GM18511 (cell line): Measurements from ENCODE around the gene NYNRIN.

Experiments used
- ATAC-seq: cut with Tn5 transposase; IDR thresholded peaks from one replicate; pipeline ENCODE4 v1.9.1; 2021; ENCODE audit warnings: mild to moderate bottlenecking, moderate library complexity; ENCODE audit not compliant: unreplicated experiment

Gene NYNRIN

DNA sequence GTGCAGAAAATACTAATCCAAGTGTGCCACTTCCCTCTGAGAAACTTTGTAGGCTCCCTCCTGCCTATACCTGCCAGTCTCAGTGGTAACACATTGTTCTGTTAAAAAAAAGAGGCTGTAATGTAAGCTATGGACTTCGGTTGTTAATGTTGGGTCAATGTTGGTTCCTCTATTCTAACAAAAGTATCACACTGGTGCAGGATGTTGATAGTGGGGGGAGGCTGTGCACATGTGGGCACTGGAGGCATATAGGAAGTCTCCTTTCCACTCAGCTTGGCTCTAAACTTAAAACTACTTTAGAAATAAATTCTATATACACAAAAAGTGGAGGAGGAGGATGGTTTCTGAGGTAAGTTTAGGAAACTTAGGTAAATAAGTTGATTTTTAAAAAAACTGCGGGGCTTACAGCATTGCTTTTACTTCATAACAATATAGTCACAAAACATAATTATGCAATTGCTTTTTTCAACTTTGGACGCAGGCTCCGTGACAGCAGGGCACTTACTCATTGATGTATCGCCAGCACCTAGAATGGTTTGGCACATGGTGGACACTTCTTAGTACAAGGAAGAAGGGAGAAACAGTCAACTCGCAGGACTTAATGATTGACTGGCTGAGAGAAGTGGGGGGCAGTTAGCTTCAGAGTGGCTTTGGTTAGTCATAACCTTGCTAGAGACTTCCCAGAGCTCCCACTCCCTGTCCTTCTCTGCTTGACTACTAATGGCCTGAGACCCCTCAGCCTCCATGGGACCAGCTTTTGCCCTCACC, 7.9 kb upstream of the NYNRIN start:
- ATAC-seq: no peak

DNA sequence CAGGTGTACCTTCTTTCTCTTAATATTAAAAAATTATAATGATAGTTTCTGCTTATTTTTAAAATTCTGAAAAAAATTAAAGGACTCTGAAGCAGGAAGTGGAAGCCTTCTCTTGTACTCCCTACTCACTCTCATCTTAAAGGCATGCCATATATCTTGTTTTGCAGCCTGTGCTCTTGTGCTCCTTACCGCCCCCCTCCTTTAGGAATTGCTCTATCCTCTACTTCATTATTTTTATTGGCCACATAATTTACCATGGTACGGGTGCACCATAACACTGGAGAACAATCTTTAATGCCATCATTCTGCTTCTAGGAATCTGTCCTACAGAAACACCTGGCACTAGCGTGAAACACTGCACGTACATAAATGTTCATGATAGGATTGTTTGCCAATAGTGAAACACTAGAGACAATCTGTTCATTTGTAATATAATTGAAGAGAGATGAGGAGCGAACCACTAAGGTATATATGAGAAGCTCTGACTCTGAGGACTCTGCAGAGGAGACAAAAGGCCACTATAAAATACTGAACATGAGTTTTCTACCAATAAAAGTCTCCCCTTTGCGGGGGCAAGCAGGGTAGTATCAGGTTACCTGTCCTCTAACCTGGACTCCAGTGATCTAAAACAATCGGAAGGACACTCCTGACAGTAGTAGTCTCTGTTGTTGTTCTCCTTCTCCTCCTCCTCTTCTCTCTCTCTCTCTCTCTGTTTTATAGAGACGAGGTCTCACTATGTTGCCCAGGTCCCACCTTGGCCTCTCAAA, 6.3 kb upstream of the NYNRIN start:
- ATAC-seq: no peak

DNA sequence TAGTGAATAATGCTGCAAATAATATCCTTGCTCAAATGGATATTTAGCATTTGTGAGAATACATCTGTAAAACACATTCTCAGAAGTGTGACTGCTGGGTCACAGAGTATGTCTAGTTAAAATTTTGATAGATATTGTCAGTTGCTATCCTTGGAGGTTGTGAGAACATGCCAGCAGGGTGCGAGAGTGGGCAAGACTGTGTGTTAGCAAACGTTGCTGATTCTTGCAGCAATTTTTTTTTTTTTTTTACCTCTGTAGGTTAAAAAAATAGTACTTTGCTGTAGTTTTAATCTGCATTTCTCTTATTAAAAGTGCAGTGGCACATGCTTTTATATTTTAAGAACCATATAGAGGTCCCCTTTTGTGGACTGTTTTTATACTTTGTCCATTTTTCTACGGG, 4.5 kb upstream of the NYNRIN start:
- no peak for ATAC-seq

DNA sequence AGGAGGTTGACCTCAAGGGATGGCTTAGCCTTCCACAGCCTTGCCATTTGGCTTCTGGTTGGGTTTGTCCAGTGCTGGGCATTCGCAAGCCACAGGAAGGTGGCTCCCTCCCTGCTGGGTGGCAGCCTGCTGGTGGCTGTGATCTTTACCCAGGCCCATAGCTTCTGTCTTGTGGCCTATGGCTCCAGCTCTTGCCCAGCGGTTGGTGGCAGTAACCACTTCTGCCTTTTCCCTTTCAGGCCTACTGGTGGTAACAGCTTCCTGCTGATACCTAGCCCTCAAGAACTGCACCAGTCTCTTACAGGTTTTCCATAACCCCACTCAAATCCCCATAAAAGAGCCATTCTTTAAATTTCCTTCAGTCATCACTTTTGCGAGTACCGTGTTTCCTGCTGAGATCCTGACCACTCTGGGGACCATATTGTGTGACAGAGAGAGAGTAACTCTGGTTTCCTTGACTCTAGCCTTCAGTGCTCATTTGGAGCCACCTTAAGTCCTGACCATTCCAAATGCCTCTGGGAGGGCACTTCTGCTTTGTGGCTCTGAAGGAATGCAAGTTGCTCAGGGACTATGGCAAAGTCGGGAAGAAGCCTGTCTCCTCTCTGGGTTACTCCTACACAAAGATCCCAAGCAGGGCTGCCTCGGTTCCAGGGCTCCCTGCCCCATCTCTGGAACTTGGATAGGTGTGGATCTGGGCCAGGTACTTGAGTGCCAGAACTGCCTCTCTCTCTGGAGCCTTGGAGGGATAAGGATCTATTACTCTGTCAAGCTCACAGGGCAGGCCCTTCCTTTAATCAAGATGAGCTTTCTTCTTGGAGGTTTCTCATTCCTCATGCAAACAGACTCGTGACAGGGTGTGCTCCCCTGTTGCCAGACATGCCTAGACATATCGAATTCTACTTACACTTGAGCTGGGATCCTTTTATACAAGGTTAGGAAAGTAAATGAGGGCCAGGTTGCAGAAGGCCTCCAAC, 2.9 kb upstream of the NYNRIN start:
- no peak for ATAC-seq

DNA sequence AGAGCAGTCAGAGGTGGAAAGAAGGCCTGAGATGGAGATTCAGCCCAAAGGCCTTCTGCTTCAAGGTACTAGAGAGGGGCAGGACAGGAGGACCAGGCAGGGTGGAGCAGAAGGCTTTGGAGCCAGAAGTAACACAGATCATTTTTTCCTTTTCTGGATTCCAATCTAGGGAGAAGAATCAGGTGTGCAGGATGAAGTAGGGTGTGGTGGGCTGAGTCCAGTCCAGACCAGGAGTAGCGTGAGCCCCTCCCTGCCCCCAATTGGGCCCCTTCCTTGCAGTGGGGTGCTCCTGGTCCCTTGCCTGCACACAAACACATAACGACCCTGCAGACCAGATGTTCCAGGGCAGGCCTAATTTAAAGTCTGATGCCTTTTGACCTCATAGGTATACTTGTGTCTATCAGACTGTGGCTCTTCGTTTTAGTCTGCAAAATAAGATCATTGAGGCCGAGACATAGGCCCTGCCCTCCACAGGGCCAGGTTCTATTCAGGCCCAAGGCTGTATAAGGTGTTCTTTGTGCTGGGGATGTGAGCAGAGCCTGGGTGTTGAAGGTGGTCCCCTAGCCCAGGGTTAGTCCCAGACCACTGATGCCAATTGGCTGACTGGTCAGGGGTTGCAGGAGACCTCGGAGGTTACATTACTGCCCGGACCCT, 1.0 kb upstream of the NYNRIN start:
- ATAC-seq: no peak

DNA sequence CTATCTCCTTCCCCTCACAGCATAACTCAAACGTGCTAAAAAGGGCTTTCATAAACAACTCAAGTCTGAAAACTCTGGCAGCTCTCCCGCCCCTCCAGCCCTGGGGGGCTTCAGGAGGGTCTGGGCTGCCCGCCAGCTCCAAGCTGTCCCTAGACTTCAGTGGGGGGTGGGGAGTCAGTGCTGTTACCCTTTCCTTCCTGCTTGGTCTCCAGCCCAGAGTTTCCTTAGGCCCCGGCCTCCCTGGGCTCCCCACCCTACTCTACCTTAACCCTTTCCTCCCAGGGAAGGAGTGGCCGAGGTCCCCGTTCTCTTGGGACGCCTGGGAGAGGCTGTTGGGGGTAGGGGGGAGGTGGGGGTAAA, 530 bp upstream of the NYNRIN start:
- ATAC-seq: no peak

DNA sequence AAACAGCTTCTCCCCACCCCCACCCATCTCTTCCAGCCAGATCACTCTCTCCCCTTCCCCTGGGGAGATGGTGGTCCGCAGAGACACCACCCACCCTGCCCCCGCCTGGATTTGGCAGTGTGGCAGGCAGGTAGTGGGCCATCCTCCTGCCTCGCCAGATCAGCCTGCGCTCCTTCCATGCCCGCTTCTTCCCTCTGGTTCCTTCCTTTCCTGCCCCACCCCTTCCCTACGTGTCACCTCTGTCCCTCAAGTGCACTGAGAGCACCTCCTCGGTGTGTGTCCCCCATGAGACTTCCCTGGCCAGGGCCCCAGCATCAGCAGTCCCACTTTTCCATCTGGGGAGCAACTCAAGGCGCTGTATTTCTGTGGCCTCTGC, 632 bp downstream of the NYNRIN start:
- ATAC-seq: no peak

DNA sequence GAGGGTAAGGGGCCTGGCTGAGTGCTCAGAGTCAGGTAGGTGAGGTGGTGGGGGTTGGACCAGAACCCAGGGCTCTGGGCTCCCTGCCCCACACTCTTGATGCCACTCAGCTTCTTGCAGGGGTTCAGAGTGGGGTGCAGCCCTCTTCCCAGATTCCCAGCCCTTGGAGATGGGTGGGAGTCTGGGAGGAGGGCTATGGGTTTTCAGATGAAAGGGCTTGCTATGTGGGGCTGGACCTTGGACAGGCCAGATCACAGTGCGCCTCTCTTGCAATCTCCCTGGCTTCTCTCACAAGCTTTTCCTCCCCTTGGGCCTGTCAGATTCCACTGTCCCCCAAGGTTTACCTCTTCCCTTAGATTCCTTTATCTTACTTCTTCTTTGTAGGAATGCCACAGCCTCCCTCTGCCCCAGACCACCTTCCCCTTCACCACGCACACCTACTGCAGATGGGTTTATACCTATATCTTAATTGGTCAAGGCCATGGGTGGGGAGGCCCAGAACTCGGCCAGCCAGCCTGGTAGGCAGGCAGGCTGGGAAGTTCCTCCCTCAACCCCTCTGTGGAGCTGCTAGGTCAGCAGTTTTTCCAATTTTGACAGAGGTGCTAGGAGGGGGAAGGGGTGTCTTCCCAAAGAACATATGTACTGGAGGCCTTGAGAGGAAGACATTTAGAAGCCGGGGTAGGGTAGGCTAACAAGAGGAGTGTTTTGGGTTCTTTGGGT, 1.4 kb downstream of the NYNRIN start:
- no peak for ATAC-seq

DNA sequence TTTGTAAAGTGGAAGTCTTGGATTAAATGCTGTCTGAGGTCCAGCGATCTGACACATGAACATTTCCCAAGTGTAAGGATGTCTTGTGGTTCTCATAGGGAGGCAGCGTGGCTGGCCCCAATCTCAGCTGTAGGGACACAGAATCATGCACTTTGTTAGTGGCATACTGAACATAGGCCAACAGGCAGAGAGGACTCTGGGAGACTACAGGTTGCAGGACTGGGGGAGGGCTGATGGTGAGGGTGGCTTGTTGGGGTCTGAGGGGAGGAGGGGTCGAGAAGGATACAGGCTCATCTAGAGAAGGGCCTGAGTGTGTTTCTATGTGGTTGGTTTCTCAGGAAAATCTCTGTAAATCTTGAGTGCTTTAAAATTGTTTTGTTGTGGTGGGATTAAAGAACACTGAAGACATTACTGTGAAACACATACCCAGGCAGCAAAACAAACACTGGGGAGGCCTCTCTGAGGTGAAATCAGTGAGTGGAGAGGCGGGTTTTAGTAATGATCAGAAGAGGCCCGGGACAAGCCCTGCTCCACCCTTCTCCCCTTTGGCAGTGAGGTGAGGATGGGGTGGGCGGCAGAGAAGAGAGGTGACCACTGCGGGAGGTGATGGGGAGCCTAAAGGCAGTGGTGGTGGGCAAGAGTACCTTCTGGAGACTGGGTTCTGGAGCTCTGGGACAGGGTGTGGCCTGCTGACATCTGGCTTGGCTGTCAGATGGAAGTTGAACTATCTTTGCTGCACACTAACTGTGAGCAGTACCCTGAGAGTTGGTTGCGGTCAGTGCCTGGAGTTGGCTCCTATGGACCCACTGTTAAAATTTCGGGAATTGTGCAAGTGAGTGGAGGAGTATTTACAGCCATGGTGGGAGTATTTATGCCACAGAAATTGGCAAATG, 3.3 kb downstream of the NYNRIN start:
- ATAC-seq: no peak

DNA sequence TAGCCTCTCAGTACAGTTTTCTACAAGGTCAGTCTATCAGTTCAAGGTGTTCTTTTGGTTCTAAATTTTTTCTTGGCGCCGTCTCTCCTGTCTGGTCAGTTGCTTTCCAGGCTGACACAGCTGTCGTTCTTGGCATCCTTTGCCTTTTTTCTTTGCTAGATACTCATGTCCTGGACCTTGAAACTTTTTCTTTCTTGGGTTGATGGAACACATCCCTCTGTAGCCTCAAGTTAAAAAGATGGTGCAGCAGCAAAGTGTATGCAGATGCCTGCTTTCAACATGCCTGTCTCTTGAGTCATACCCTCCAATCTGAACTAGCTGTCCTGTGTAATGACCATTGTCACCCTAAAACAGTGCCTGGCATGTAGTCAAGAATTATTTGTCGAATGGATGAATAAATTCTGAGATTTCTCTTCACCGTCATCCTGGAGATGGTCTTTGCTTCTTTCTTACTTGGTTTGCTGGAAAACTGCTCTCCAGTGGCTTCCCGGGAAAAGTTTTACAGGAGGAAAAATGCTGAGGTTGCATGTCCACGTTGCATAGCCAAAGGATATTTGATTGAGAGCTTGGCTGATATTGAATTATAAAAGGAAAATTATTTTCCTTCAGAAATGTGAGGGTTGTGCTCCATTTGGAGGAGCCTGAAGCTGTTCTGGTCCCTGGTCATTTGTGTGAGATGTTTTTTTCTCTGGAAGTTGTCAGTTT, 4.6 kb downstream of the NYNRIN start:
- ATAC-seq: no peak

DNA sequence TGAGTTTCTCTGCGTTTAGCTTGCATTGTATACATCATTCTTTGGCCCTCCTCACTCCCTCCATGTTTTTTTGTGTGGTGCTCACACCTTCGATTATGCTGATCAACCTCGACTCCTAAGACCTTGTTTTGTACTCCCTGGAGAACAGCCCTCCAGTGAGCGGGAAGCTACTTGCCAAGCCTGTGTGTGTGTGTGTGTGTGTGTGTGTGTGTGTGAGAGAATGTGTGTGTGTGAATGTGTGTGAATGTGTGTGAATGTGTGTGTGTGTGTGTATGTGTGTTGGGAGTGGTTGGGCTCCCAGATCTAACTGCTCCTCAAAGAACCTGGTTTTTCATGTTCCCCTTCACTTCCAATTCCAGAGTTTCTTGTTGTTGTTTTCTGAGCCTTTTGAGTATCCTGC, 6.0 kb downstream of the NYNRIN start:
- no peak for ATAC-seq

DNA sequence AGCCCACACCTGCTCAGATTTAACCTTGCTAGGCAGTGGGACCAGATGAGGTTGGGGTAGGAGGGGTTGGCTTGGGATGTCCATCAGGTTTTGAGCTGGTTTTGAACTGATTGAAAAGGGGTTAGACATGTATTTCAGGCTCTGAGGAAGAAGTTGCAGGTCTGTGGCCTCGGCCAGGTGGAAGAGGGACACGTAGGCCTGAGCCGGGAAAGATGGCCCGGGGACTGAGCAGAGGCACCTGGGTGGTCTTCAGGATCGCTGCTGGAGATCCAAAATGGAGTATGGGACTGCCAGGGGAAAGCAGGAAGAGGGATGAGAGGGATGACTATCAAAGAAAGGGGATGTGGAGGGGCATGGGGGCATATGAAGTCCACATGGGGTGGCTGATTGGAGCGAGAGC, 7.6 kb downstream of the NYNRIN start:
- no peak for ATAC-seq

DNA sequence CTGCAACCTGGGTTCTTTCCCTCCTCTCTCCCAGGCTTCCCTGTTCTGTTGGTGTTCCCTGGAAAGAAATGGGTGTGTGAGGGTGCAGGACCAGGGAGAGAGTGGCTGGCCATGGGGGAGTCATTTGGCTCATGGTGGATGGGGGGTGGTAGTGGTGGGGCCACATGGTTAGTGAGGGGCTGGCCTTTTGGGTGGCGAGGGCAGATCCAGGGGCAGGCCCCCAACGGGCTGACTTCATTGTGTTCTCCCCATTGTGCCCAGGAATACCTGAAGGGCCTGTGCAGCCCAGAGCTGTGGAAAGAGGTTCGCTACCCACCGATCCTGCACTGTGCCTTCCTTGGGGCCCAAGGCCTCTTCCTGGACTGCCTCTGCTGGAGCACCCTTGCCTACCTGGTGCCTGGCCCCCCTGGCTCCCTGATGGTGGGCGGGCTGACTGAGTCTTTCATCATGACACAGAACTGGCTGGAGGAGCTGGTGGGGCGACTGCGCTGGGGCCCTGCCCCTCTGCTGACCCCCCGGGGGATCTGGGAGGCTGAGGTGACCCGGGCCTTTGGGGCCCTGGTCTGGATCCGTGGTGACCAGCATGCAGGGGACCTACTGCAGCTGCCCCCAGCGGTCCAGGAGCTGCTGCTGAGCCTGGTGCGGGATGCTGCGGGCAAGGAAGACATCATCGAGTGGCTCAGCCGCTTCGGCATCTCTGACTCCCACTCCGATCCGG, 9.0 kb downstream of the NYNRIN start:
- no peak for ATAC-seq

DNA sequence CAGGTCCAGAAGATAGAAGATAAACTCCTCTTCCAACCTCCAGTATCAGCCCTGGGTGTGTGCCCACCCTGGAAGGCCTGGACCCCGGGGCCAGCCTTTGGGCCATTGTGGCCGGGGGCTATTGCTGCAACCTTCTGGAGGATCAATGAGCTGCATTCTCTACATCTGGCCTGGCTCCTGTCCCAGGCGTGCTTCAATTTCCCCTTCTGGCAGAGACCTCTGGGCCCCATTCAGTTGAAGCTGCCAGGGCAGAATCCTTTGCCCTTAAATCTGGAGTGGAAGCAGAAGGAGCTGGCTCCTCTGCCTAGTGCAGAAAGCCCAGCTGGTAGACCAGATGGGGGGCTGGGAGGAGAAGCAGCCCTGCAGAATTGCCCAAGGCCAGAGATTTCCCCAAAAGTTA, 10.0 kb downstream of the NYNRIN start:
- ATAC-seq: no peak

DNA sequence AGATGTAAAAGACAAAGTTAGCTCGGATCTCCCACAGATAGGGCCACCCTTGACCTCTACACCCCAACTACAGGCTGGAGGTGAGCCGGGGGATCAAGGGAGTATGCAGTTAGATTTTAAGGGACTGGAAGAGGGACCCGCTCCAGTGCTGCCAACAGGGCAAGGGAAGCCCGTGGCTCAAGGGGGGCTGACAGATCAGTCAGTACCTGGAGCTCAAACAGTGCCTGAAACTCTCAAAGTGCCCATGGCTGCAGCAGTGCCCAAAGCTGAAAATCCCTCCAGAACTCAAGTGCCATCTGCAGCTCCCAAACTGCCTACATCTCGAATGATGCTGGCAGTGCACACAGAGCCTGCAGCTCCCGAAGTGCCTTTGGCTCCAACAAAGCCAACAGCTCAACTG, 10.4 kb downstream of the NYNRIN start:
- no peak for ATAC-seq

DNA sequence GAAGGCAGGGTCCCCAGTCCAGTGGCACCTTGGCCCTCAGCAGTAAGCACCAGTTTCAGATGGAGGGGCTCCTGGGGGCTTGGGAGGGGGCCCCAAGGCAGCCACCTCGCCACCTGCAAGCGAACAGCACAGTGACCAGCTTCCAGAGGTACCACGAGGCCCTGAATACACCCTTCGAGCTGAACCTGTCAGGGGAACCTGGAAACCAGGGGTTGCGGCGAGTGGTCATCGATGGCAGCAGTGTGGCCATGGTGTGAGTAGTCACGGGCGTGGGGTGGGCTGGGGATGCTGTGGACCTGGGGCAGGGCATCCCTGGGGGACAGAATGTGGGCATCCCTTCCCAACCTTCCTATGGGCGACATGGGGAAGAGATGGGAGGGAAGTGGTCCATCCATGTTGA, 11.2 kb downstream of the NYNRIN start:
- no peak for ATAC-seq

DNA sequence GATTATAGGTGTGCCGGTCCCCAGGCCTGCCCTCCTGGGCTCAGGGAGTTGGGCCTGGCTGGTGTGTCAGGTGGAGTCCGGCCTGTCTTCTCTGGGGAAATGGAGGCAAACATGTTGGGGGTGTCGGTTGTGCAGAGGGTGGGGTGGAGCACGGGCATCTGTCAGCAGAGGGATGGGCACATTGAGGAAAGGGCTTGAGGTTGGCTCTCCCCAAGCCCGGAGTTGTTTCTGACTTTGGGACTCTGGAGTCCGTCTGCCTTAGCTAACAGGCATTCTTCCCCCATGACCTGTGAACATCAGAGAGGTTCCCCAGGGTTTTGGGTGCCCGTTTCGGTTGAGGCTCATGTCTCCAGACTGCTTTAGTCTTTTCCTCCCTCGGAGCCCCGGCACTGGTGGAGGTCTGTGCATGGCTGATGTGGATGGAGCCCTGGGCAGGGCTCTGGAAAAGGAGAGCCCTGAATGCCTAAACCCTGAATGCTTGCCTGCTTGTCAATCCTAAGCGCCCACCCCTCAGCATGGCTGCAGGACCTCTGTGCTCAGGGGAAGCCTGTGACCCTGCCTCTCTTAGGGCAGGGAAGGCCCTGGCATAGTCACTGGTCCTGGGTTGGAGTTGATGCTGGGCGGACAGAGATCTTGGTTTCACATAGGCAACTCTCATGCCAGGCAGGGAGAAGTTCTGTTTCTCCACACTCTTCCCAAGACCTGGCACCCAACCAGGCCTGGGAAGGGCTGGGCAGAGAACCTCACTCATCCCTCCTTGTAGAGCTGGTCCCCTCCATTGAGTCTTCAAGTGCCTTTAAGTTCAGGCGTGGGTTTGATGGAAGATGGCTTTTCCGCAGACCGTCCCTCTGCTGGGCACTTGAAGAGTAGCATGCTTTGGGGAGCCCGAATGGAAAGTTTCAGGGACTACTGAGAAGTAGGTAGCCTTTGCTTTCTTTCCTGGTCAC, 12.9 kb downstream of the NYNRIN start:
- peak; percentile 85 for ATAC-seq
